H9 (cell line): ENCODE data around the gene MAPK11. TPM values are rescaled to one million over a fixed set of nuclear protein-coding genes. Genes with fewer than 3 reads are reported as not detected.
A peak's percentile ranks its signal among the peaks of the same experiment; 100 is the strongest.

Experiments used
- DNase-seq: peaks from one replicate; pipeline ENCODE4 v3.0.0-alpha.2; 2017
- H2AFZ ChIP-seq: one replicate; pipeline ENCODE4 v1.6.1; 2013; ENCODE audit warnings: mild to moderate bottlenecking, low read length, control low read depth, moderate library complexity
- H2AK5ac ChIP-seq: 2 replicates; pipeline ENCODE4 v1.6.1; 2013; ENCODE audit warnings: low read length, control low read depth, mixed read lengths; ENCODE audit not compliant: insufficient read length
- H2BK120ac ChIP-seq: one replicate; pipeline ENCODE4 v1.6.1; 2013; ENCODE audit warnings: low read depth, mild to moderate bottlenecking, low read length, control low read depth, inconsistent platforms; ENCODE audit not compliant: poor library complexity, severe bottlenecking
- H2BK12ac ChIP-seq: 2 replicates; pipeline ENCODE4 v1.6.1; 2013; ENCODE audit warnings: low read length, control low read depth, mixed read lengths, low read depth; ENCODE audit not compliant: insufficient read length
- H2BK15ac ChIP-seq: 2 replicates; pipeline ENCODE4 v1.6.1; 2013; ENCODE audit warnings: low read depth, low read length, control low read depth
- H2BK20ac ChIP-seq: one replicate; pipeline ENCODE4 v1.6.1; 2013; ENCODE audit warnings: low read depth, mild to moderate bottlenecking, low read length, control low read depth, inconsistent platforms; ENCODE audit not compliant: poor library complexity, severe bottlenecking
- H2BK5ac ChIP-seq: 2 replicates; pipeline ENCODE4 v1.6.1; 2013; ENCODE audit warnings: low read length, control low read depth, mixed read lengths; ENCODE audit not compliant: insufficient read length
- H3K14ac ChIP-seq: 2 replicates; pipeline ENCODE4 v1.6.1; 2013; ENCODE audit warnings: low read length, control low read depth; ENCODE audit not compliant: insufficient read depth
- H3K18ac ChIP-seq: 2 replicates; pipeline ENCODE4 v1.6.1; 2013; ENCODE audit warnings: low read depth, mild to moderate bottlenecking, mixed read lengths, low read length, control low read depth; ENCODE audit not compliant: insufficient read length
- H3K23ac ChIP-seq: 2 replicates; pipeline ENCODE4 v1.6.1; 2013; ENCODE audit warnings: low read length, control low read depth, mixed read lengths, low read depth; ENCODE audit not compliant: insufficient read length
- H3K23me2 ChIP-seq: 2 replicates; pipeline ENCODE4 v1.6.1; 2013; ENCODE audit warnings: low read depth, mild to moderate bottlenecking, mixed read lengths, low read length, control low read depth; ENCODE audit not compliant: insufficient read length, poor library complexity, severe bottlenecking
- H3K27ac ChIP-seq: 2 replicates; pipeline ENCODE4 v1.5.1; 2013; ENCODE audit warnings: low read length, control low read depth, mixed read lengths, low read depth; ENCODE audit not compliant: insufficient read length
- H3K27me3 ChIP-seq: 2 replicates; pipeline ENCODE4 v1.6.1; 2013; ENCODE audit warnings: low read length, control low read depth, inconsistent platforms; ENCODE audit not compliant: insufficient read depth
- H3K4ac ChIP-seq: 2 replicates; pipeline ENCODE4 v1.6.1; 2013; ENCODE audit warnings: low read depth, mild to moderate bottlenecking, control low read depth, inconsistent platforms, low read length, moderate library complexity
- H3K4me1 ChIP-seq: 2 replicates; pipeline ENCODE4 v1.6.1; 2013; ENCODE audit warnings: low read length, control low read depth, inconsistent platforms; ENCODE audit not compliant: insufficient read depth
- H3K4me2 ChIP-seq: 2 replicates; pipeline ENCODE4 v1.6.1; 2013; ENCODE audit warnings: low read length, control low read depth, mixed read lengths; ENCODE audit not compliant: insufficient read length, insufficient read depth
- H3K56ac ChIP-seq: 2 replicates; pipeline ENCODE4 v1.6.1; 2013; ENCODE audit warnings: low read depth, mild to moderate bottlenecking, mixed read lengths, low read length, control low read depth; ENCODE audit not compliant: insufficient read length
- H3K79me1 ChIP-seq: 2 replicates; pipeline ENCODE4 v1.6.1; 2013; ENCODE audit warnings: low read depth, mild to moderate bottlenecking, moderate library complexity, low read length, control low read depth, inconsistent platforms; ENCODE audit not compliant: insufficient read depth, poor library complexity, severe bottlenecking
- H3K79me2 ChIP-seq: 2 replicates; pipeline ENCODE4 v1.6.1; 2013; ENCODE audit warnings: low read length, control low read depth, inconsistent platforms; ENCODE audit not compliant: insufficient read depth
- H3K9ac ChIP-seq: 2 replicates; pipeline ENCODE4 v1.6.1; 2013; ENCODE audit warnings: low read length, control low read depth, mixed read lengths; ENCODE audit not compliant: insufficient read length; ENCODE audit errors: extremely low read depth
- H3K9me3 ChIP-seq: one replicate; pipeline ENCODE4 v1.6.1; 2013; ENCODE audit warnings: low read depth, low read length, inconsistent platforms; ENCODE audit not compliant: control insufficient read depth
- H3T11ph ChIP-seq: one replicate; pipeline ENCODE4 v1.6.1; 2013; ENCODE audit warnings: mild to moderate bottlenecking, low read length, control low read depth, inconsistent platforms
- H4K20me1 ChIP-seq: one replicate; pipeline ENCODE4 v1.6.1; 2013; ENCODE audit not compliant: control insufficient read depth, insufficient read length, insufficient read depth
- H4K5ac ChIP-seq: 2 replicates; pipeline ENCODE4 v1.6.1; 2013; ENCODE audit warnings: low read depth, mild to moderate bottlenecking, mixed read lengths, low read length, control low read depth; ENCODE audit not compliant: insufficient read length
- H4K8ac ChIP-seq: replicated peaks from 2 replicates; pipeline ENCODE4 v1.6.1; 2013; ENCODE audit warnings: low read length, control low read depth, mixed read lengths, low read depth; ENCODE audit not compliant: insufficient read length
- H4K91ac ChIP-seq: 2 replicates; pipeline ENCODE4 v1.6.1; 2013; ENCODE audit warnings: low read depth, mild to moderate bottlenecking, moderate library complexity, mixed read lengths, low read length, control low read depth; ENCODE audit not compliant: insufficient read length
- H3K27ac Mint-ChIP-seq, 3 experiments: 2 replicates in 2 of 3; 3 replicates in 1 of 3; pipeline ENCODE4 v1.8.0; 2020 to 2021; ENCODE audit warnings: mixed read lengths in 3 of 3, mild to moderate bottlenecking in 1 of 3, moderate library complexity in 1 of 3
- H3K27me3 Mint-ChIP-seq: 2 replicates; pipeline ENCODE4 v1.8.0; 2021; ENCODE audit warnings: low read depth, mild to moderate bottlenecking, moderate library complexity, mixed read lengths
- H3K36me3 Mint-ChIP-seq, 3 experiments: 2 replicates in 2 of 3; 3 replicates in 1 of 3; pipeline ENCODE4 v1.8.0; 2020 to 2021; ENCODE audit warnings: low read depth in 3 of 3, mixed read lengths in 3 of 3; ENCODE audit not compliant: insufficient read depth in 1 of 3
- H3K4me1 Mint-ChIP-seq, 2 experiments: 2 replicates each; pipeline ENCODE4 v1.8.0; 2020; ENCODE audit warnings: mixed read lengths in 2 of 2
- H3K4me3 Mint-ChIP-seq, 2 experiments: 2 replicates in 1 of 2; 3 replicates in 1 of 2; pipeline ENCODE4 v1.8.0; 2020 to 2021; ENCODE audit warnings: mild to moderate bottlenecking in 2 of 2, mixed read lengths in 2 of 2, moderate library complexity in 1 of 2
- H3K9me3 Mint-ChIP-seq, 2 experiments: 2 replicates in 1 of 2; 3 replicates in 1 of 2; pipeline ENCODE4 v1.8.0; 2020; ENCODE audit warnings: mild to moderate bottlenecking in 2 of 2, mixed read lengths in 2 of 2, moderate library complexity in 1 of 2
- WGBS: extraction: QIAGEN DNeasy Blood & Tissue Kit; methylation state at CpG from one replicate; pipeline ENCODE4 v1.1.7; 2013; ENCODE audit warnings: missing lambda C conversion rate, low lambda C conversion rate, mixed read lengths; ENCODE audit not compliant: insufficient read length; ENCODE audit errors: extremely low coverage; 5-methylcytosine and 5-hydroxymethylcytosine counted together
- total RNA-seq: library from RNA; stranded (reverse); gene quantifications from 2 replicates; pipeline ENCODE4 v1.2.1, GENCODE V29; 2021
- TF ChIP-seq, protein P1 (sequence below): fragments of 200-600 bp; sonication (generic); conservative IDR thresholded peaks from 3 replicates; pipeline ENCODE4 v1.8.0; 2021; ENCODE audit warnings: antibody characterized with exemption, mild to moderate bottlenecking

The MAPK11 gene
- total RNA-seq, 1 experiment from 2014 or later, result 1.5 TPM

DNA sequence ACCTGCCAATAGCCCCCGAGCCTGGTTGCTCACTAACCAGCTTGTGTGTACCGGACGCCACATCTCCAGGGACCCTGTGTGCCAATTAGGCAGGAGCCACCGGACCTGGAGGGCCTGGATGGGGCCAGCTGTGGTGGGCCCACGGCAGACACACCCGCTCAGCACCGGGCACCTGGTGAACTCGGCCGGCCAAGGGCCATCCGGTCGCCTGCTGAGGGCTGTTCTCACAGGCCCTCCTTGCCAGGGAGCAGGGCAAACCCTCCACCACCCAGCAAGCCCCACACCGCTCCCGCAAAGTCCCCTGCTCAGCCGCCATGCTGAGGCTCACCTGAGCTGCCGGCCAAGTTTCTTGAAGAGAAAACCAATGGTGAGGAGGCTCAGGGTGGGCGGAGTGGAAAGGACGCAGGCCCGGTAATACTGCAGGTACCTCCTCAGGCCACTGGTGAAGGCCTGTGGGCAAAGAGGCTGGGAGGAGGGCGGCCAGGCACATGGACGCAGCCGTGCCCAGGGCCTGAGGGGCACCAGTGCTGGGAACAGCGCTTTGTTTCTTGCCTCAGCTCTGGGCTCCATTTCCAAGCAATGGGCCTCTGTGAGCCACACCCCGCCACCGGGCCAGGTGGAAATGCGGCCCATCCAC is 42.5 kb downstream of the MAPK11 start:
- no peak overlapping the region for H2BK20ac ChIP-seq
- Mint-ChIP-seq H3K27me3 (no peaks in the 10 kb centered on the region), H3K27ac (peak overlapping the region in 2 of 3 experiments; percentile 33 to 77; a peak in 3 of 7 replicates), H3K9me3 (peaks cover 0 to 2% of the 10 kb centered on the region in 2 experiments; a peak in 1 of 5 replicates), H3K36me3 (peaks cover 14 to 31% (median 25%) of the 10 kb centered on the region in 3 experiments), H3K4me1 (no peaks in the 10 kb centered on the region), H3K4me3 (no peak overlapping the region)
- H2BK12ac ChIP-seq, result no peak overlapping the region
- H3K27ac ChIP-seq, result no peak overlapping the region
- no peaks in the 10 kb centered on the region for H3K4me1 ChIP-seq
- H4K20me1 ChIP-seq, result no peaks in the 10 kb centered on the region
- no peaks in the 10 kb centered on the region for H3K9me3 ChIP-seq
- H3K14ac ChIP-seq, result no peak overlapping the region
- no peak overlapping the region for H2AK5ac ChIP-seq
- no peak overlapping the region for H4K5ac ChIP-seq
- H3K27me3 ChIP-seq, result no peaks in the 10 kb centered on the region
- H2BK5ac ChIP-seq, result no peak overlapping the region
- H3K18ac ChIP-seq, result no peak overlapping the region
- no peaks in the 10 kb centered on the region for H3K79me2 ChIP-seq
- no peak overlapping the region for H3K9ac ChIP-seq
- TF ChIP-seq, protein P1, sequence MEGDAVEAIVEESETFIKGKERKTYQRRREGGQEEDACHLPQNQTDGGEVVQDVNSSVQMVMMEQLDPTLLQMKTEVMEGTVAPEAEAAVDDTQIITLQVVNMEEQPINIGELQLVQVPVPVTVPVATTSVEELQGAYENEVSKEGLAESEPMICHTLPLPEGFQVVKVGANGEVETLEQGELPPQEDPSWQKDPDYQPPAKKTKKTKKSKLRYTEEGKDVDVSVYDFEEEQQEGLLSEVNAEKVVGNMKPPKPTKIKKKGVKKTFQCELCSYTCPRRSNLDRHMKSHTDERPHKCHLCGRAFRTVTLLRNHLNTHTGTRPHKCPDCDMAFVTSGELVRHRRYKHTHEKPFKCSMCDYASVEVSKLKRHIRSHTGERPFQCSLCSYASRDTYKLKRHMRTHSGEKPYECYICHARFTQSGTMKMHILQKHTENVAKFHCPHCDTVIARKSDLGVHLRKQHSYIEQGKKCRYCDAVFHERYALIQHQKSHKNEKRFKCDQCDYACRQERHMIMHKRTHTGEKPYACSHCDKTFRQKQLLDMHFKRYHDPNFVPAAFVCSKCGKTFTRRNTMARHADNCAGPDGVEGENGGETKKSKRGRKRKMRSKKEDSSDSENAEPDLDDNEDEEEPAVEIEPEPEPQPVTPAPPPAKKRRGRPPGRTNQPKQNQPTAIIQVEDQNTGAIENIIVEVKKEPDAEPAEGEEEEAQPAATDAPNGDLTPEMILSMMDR, result no peak
- no peak overlapping the region for H4K91ac ChIP-seq
- WGBS, result no CpG with 5 or more reads among the region's 25 CpGs
- no peak overlapping the region for H2AFZ ChIP-seq
- H3K23me2 ChIP-seq, result no peaks in the 10 kb centered on the region
- H2BK15ac ChIP-seq, result no peak overlapping the region
- no peak overlapping the region for H4K8ac ChIP-seq
- no peak overlapping the region for H2BK120ac ChIP-seq
- no peak overlapping the region for H3K4ac ChIP-seq
- H3K56ac ChIP-seq, result no peak overlapping the region
- H3K4me2 ChIP-seq, result no peak overlapping the region
- no peak overlapping the region for H3T11ph ChIP-seq
- H3K23ac ChIP-seq, result no peak overlapping the region
- DNase-seq, result no peak
- H3K79me1 ChIP-seq, result no peaks in the 10 kb centered on the region
